ENCODE measurements around the gene CREB3L1. TPM values are rescaled to one million over a fixed set of nuclear protein-coding genes. Genes with fewer than 3 reads are reported as not detected.

CREB3L1 gene
- total and polyA plus RNA-seq, 4 experiments from 2014 or later = not detected

DNA sequence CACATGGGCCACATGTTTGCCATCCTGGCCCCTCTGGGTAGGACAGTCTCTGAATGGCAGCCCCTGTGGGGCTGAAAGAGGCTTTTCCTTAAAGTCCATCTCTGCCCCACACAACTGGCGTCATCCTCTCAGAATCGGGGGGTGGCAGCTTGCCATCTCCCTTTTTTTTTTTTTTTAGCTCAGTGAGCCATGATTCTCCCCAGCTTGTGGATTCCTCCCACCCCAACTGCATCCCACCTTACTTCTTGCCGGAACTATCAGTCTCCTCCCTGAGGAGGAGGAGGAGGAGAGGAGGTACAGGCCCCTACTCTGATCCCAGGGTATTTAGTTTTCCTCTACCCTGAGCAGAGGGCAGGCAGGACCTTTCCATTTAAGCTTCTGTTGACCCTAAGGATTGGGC, 73.2 kb downstream of the CREB3L1 start:
- H3K4me3 ChIP-seq (ENCODE audit: low read length in 2 of 2) = no peak overlapping the region
- intact Hi-C loops (cut with micrococcal nuclease) = no loop called here

DNA sequence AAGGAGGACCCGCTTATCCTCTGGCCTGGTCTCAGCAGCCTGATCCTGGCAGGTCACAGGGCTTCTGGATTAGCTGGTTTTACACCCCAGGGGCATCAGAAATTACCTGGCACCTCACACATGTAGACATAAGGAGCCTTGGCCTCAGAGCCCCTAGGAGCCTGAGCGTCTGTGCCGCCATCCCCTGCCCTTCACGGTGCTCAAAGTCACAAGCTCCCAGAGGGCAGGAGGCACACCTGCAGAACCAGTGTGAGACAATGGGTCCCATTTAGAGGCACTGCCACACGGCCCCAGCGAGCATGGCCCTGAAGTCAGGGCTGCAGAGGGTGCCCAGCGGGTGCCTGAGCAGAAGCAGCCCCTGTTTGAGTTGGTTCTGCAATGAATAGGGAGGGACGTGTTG, 73.7 kb downstream of the CREB3L1 start:
- Mint-ChIP-seq H3K27ac (peak overlapping the region in 5 of 7 donors; percentile 82 to 97 (median 94)), H3K27me3 (peaks cover 0 to 2% of the 10 kb centered on the region in 2 donors), H3K4me1 (peaks cover 43 to 90% (median 70%) of the 10 kb centered on the region in 4 donors), H3K36me3 (peaks cover 7 to 42% of the 10 kb centered on the region in 2 donors), H3K4me3 (peak overlapping the region; percentile 73 to 91 (median 83)), H3K9me3 (peaks cover 0 to 2% (median 0%) of the 10 kb centered on the region in 8 donors)
- no peaks in the 10 kb centered on the region for H3K27me3 ChIP-seq (ENCODE audit: insufficient read depth, low read length)
- CTCF ChIA-PET (ENCODE audit: partially characterized antibody) = interaction anchor here (1.0 to 17.9 kb wide), 10 partner anchors 10 to 178 kb away, joined by 3 to 469 read pairs (median 7); no protein-coding TSS in a partner anchor
- peak overlapping the region; percentile 69 for H3K27ac ChIP-seq (ENCODE audit: low read depth, low read length)
- peaks cover 11% of the 10 kb centered on the region for H3K36me3 ChIP-seq (ENCODE audit: insufficient read depth, low read length)
- intact Hi-C loops (cut with micrococcal nuclease) = no loop called here
- POLR2A ChIA-PET (ENCODE audit: partially characterized antibody) = interaction anchor here (1.4 to 14.7 kb wide), 4 partner anchors 8 to 28 kb away, joined by 6 to 334 read pairs (median 148); partner anchors contain the start of gene MDK
- peak overlapping the region in 1 of 2 donors; percentile 61 for H3K4me3 ChIP-seq (ENCODE audit: low read length in 2 of 2)
- H3K9me3 ChIP-seq (ENCODE audit: control insufficient read depth in 1 of 2, low read length in 2 of 2) = no peaks in the 10 kb centered on the region
- no peak for DNase-seq
- peaks cover 85% of the 10 kb centered on the region for H3K4me1 ChIP-seq (ENCODE audit: insufficient read depth, low read length)

More for the DNA sequence above, 73.2 kb downstream of the CREB3L1 start:
- Histone ChIP-seq H3K27me3 (ENCODE audit: insufficient read depth, low read length) (no peaks in the 10 kb centered on the region), H3K9me3 (ENCODE audit: control insufficient read depth in 1 of 2, low read length in 2 of 2) (no peaks in the 10 kb centered on the region), H3K4me1 (ENCODE audit: insufficient read depth, low read length) (peaks cover 85% of the 10 kb centered on the region), H3K36me3 (ENCODE audit: insufficient read depth, low read length) (peaks cover 6% of the 10 kb centered on the region), H3K27ac (ENCODE audit: low read depth, low read length) (peak overlapping the region; percentile 69)
- POLR2A ChIA-PET (ENCODE audit: partially characterized antibody) = interaction anchor here (1.4 to 14.7 kb wide), 4 partner anchors 8 to 29 kb away, joined by 6 to 334 read pairs (median 148); partner anchors contain the start of gene MDK
- peak overlapping the region in 7 of 8 donors; percentile 38 to 73 (median 48) for H3K4me3 Mint-ChIP-seq
- peak overlapping the region in 5 of 7 donors; percentile 37 to 97 (median 71) for H3K27ac Mint-ChIP-seq
- no peak for DNase-seq
- H3K36me3 Mint-ChIP-seq = peaks cover 6 to 39% of the 10 kb centered on the region in 2 donors
- peaks cover 0 to 2% of the 10 kb centered on the region in 2 donors for H3K27me3 Mint-ChIP-seq
- H3K9me3 Mint-ChIP-seq = peaks cover 0 to 2% (median 0%) of the 10 kb centered on the region in 8 donors
- peaks cover 45 to 90% (median 71%) of the 10 kb centered on the region in 4 donors for H3K4me1 Mint-ChIP-seq
- CTCF ChIA-PET (ENCODE audit: partially characterized antibody) = interaction anchor here (1.1 to 17.9 kb wide), 5 partner anchors 12 to 38 kb away, joined by 3 to 469 read pairs (median 5); no protein-coding TSS in a partner anchor

- H3K4me1 Mint-ChIP-seq = peaks cover 43 to 90% (median 70%) of the 10 kb centered on the region in 4 donors
- ChIA-PET POLR2A (ENCODE audit: partially characterized antibody) (interaction anchor here (1.3 to 14.7 kb wide), 6 partner anchors 9 to 40 kb away, joined by 4 to 334 read pairs (median 10); partner anchors contain the start of genes CHRM4 and MDK), CTCF (ENCODE audit: partially characterized antibody) (interaction anchor here (0.6 to 17.9 kb wide), 19 partner anchors 8 to 323 kb away, joined by 3 to 469 read pairs (median 5); no protein-coding TSS in a partner anchor)
- Histone ChIP-seq H3K4me1 (ENCODE audit: insufficient read depth, low read length) (peaks cover 85% of the 10 kb centered on the region), H3K4me3 (ENCODE audit: low read length in 2 of 2) (peak overlapping the region; percentile 60 to 61), H3K36me3 (ENCODE audit: insufficient read depth, low read length) (peaks cover 15% of the 10 kb centered on the region), H3K27me3 (ENCODE audit: insufficient read depth, low read length) (no peaks in the 10 kb centered on the region), H3K27ac (ENCODE audit: low read depth, low read length) (peak overlapping the region; percentile 69), H3K9me3 (ENCODE audit: control insufficient read depth in 1 of 2, low read length in 2 of 2) (no peaks in the 10 kb centered on the region)
- intact Hi-C loops (cut with micrococcal nuclease) = loop anchor here (1.0 kb wide), 2 partner anchors 10 to 16 kb away; no protein-coding TSS in a partner anchor
- H3K4me3 Mint-ChIP-seq = peak overlapping the region; percentile 73 to 91 (median 83)
- H3K27ac Mint-ChIP-seq = peak overlapping the region; percentile 53 to 97 (median 88)
- no peak for DNase-seq
- H3K36me3 Mint-ChIP-seq = peaks cover 12 to 43% of the 10 kb centered on the region in 2 donors
- peaks cover 0 to 2% of the 10 kb centered on the region in 2 donors for H3K27me3 Mint-ChIP-seq
- peaks cover 0 to 2% (median 0%) of the 10 kb centered on the region in 8 donors for H3K9me3 Mint-ChIP-seq
Observed at GRCh38 chr11:46351606-46352005, 74.1 kb downstream of the CREB3L1 start.

DNA sequence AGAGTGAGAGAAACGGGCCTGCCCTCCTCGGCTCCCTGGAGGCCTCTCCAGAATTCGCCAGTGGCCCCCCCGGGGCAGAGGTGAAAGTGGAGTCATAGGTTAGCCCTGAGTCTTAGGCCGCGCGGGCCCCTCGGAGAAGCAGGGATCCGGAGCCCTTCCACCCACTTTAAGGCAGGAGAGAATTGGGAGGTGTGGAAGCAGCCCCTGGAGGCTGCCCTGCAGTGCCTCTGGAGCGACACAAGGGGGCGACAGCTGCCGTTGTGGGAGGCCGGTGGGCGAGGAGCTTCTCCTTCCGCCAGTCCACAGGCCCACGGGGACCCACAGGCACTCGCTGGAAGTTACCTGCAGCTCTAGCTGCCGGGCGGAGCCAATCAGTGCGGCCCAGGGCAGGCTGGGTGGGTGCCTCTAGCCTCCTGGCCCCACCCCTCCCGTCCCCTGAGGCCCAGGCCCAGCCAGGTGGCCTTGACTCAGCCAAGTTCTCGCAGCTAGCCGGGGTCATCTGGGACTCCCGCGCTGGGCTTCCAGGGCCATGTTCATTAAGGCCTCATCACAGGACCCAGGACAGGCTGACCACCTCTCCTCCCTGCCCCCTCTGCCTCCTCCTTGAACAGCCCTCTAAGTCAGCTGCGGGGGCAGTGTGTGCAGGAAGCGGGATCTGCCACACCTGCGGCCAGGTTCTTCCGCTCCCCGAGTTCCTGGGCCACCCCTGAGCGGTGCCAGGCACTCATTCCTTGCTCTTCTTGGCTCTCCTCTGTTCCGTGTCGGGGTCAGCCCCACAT, 74.8 kb downstream of the CREB3L1 start:
- POLR2A ChIA-PET (ENCODE audit: partially characterized antibody) = interaction anchor here (0.5 to 14.7 kb wide), 10 partner anchors 9 to 278 kb away, joined by 3 to 334 read pairs (median 8); partner anchors contain the start of genes CHRM4 and MDK
- peak overlapping the region; percentile 69 for H3K27ac ChIP-seq (ENCODE audit: low read depth, low read length)
- CTCF ChIA-PET (ENCODE audit: partially characterized antibody) = interaction anchor here (0.6 to 17.9 kb wide), 23 partner anchors 9 to 322 kb away, joined by 3 to 469 read pairs (median 4); no protein-coding TSS in a partner anchor
- intact Hi-C loops (cut with micrococcal nuclease) = loop anchor here (1.0 kb wide), 2 partner anchors 9 to 15 kb away; no protein-coding TSS in a partner anchor
- Mint-ChIP-seq H3K4me3 (peak overlapping the region; percentile 73 to 91 (median 83)), H3K27ac (peak overlapping the region; percentile 84 to 97 (median 90)), H3K27me3 (no peaks in the 10 kb centered on the region), H3K4me1 (peaks cover 44 to 91% (median 70%) of the 10 kb centered on the region in 4 donors), H3K36me3 (peaks cover 12 to 45% of the 10 kb centered on the region in 2 donors), H3K9me3 (no peaks in the 10 kb centered on the region)
- H3K4me3 ChIP-seq (ENCODE audit: low read length in 2 of 2) = peak overlapping the region; percentile 60 to 61
- H3K4me1 ChIP-seq (ENCODE audit: insufficient read depth, low read length) = peaks cover 87% of the 10 kb centered on the region
- H3K27me3 ChIP-seq (ENCODE audit: insufficient read depth, low read length) = no peaks in the 10 kb centered on the region
- peaks cover 15% of the 10 kb centered on the region for H3K36me3 ChIP-seq (ENCODE audit: insufficient read depth, low read length)
- peak; percentile 76 to 90 (median 80) for DNase-seq
- H3K9me3 ChIP-seq (ENCODE audit: control insufficient read depth in 1 of 2, low read length in 2 of 2) = no peaks in the 10 kb centered on the region

- H3K27me3 Mint-ChIP-seq = no peaks in the 10 kb centered on the region
- CTCF ChIA-PET (ENCODE audit: partially characterized antibody) = interaction anchor here (0.9 to 17.9 kb wide), 10 partner anchors 8 to 251 kb away, joined by 3 to 469 read pairs (median 9); no protein-coding TSS in a partner anchor
- no peak overlapping the region for H3K4me3 ChIP-seq (ENCODE audit: low read length in 2 of 2)
- H3K4me1 Mint-ChIP-seq = peaks cover 49 to 97% (median 79%) of the 10 kb centered on the region in 4 donors
- H3K36me3 ChIP-seq (ENCODE audit: insufficient read depth, low read length) = peaks cover 15% of the 10 kb centered on the region
- POLR2A ChIA-PET (ENCODE audit: partially characterized antibody) = interaction anchor here (0.9 to 14.7 kb wide), 3 partner anchors 12 to 27 kb away, joined by 3 to 334 read pairs (median 262); no protein-coding TSS in a partner anchor
- peaks cover 12 to 49% of the 10 kb centered on the region in 2 donors for H3K36me3 Mint-ChIP-seq
- H3K4me1 ChIP-seq (ENCODE audit: insufficient read depth, low read length) = peaks cover 95% of the 10 kb centered on the region
- intact Hi-C loops (cut with micrococcal nuclease) = no loop called here
- no peaks in the 10 kb centered on the region for H3K9me3 ChIP-seq (ENCODE audit: control insufficient read depth in 1 of 2, low read length in 2 of 2)
- peak in 1 of 5 donors; percentile 47 for DNase-seq
- no peaks in the 10 kb centered on the region for H3K9me3 Mint-ChIP-seq
- H3K4me3 Mint-ChIP-seq = peak overlapping the region; percentile 31 to 88 (median 82)
- peak overlapping the region; percentile 48 to 97 (median 79) for H3K27ac Mint-ChIP-seq
- peak overlapping the region; percentile 69 for H3K27ac ChIP-seq (ENCODE audit: low read depth, low read length)
- H3K27me3 ChIP-seq (ENCODE audit: insufficient read depth, low read length) = no peaks in the 10 kb centered on the region
Observed at GRCh38 chr11:46353698-46354097, 76.2 kb downstream of the CREB3L1 start.

DNA sequence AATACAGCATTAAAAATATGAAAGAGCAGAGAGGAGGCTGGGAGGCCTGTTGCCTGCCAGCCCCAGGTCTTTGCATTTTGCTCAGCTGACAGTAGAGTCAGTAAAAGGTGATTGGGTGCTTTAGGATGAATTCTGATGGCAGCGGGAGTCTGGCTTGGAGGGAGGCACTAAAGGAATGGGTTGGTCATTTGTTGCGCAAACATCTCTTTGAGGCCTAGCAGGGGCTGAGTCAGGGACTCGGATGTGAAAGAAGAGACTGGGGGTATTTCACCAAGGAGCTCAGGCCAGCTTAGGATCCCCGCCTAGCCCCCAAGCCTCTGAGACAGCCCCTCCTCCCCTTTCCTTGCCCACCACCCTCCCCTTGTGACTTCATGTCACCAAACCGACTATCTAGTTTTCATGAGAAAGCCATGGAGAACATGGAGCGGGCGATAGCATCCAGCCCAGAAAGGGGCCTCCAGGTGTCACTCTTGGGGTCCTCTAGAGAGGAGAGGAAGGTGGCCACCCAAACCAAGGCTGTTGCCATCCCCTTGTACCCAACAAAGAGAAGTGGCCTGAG, 79.5 kb downstream of the CREB3L1 start:
- Mint-ChIP-seq H3K27ac (peak overlapping the region in 6 of 7 donors; percentile 26 to 97 (median 75)), H3K9me3 (no peaks in the 10 kb centered on the region), H3K4me3 (peak overlapping the region in 4 of 8 donors; percentile 14 to 73 (median 34)), H3K27me3 (no peaks in the 10 kb centered on the region), H3K36me3 (peaks cover 5 to 36% of the 10 kb centered on the region in 2 donors), H3K4me1 (peaks cover 41 to 90% (median 66%) of the 10 kb centered on the region in 4 donors)
- peak in 1 of 5 donors; percentile 5 for DNase-seq
- intact Hi-C loops (cut with micrococcal nuclease) = no loop called here
- CTCF ChIA-PET (ENCODE audit: partially characterized antibody) = interaction anchor here (0.8 to 17.9 kb wide), 4 partner anchors 8 to 25 kb away, joined by 3 to 469 read pairs (median 8); partner anchors contain the start of gene DGKZ
- POLR2A ChIA-PET (ENCODE audit: partially characterized antibody) = interaction anchor here (1.4 to 19.9 kb wide), 3 partner anchors 6 to 24 kb away, joined by 5 to 334 read pairs (median 334); partner anchors contain the start of gene DGKZ
- Histone ChIP-seq H3K9me3 (ENCODE audit: control insufficient read depth in 1 of 2, low read length in 2 of 2) (no peaks in the 10 kb centered on the region), H3K27me3 (ENCODE audit: insufficient read depth, low read length) (no peaks in the 10 kb centered on the region), H3K36me3 (ENCODE audit: insufficient read depth, low read length) (peaks cover 15% of the 10 kb centered on the region), H3K4me3 (ENCODE audit: low read length in 2 of 2) (no peak overlapping the region), H3K27ac (ENCODE audit: low read depth, low read length) (no peak overlapping the region), H3K4me1 (ENCODE audit: insufficient read depth, low read length) (peaks cover 85% of the 10 kb centered on the region)

Data from CD4-positive, alpha-beta memory T cell (primary cell).